ENCODE results near the gene BAIAP3.
"Not testable (repeated sequence)": the region's sequence is repeated elsewhere in the genome, so short reads cannot be mapped to it uniquely, and the experiment has no call there.

BAIAP3 gene

GRCh38 chr16:1289477-1289866, 44.0 kb upstream of the BAIAP3 start:
- TF ChIP-seq, protein P1, sequence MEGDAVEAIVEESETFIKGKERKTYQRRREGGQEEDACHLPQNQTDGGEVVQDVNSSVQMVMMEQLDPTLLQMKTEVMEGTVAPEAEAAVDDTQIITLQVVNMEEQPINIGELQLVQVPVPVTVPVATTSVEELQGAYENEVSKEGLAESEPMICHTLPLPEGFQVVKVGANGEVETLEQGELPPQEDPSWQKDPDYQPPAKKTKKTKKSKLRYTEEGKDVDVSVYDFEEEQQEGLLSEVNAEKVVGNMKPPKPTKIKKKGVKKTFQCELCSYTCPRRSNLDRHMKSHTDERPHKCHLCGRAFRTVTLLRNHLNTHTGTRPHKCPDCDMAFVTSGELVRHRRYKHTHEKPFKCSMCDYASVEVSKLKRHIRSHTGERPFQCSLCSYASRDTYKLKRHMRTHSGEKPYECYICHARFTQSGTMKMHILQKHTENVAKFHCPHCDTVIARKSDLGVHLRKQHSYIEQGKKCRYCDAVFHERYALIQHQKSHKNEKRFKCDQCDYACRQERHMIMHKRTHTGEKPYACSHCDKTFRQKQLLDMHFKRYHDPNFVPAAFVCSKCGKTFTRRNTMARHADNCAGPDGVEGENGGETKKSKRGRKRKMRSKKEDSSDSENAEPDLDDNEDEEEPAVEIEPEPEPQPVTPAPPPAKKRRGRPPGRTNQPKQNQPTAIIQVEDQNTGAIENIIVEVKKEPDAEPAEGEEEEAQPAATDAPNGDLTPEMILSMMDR (conservative IDR thresholded peaks at IDR 0.05) = no peak
- H3K27ac ChIP-seq = no peak overlapping the region

DNA sequence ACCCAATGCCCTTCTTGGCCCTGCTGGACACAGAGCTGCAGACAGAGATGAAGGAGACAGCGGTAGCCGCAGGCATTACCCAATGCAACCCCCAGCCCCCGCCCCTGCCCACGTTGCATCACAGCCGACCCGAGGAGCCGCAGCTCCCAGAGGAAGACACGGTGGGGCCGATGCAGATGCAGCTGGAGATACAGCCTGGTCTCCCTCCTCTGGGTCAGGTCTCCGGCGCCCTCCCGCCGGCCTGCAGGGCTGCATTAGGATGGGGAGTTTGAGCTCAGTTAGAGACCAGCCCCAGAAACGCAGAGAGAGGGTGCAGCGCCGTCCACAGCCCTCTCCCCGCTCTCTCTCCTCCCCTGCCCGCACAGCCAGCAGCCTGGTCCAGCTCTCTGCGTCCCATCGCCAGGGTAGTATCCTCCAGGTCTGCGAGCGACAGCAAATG, 43.4 kb upstream of the BAIAP3 start:
- H3K27ac ChIP-seq = no peak overlapping the region
- TF ChIP-seq, protein P1 (conservative IDR thresholded peaks at IDR 0.05) = no peak

DNA sequence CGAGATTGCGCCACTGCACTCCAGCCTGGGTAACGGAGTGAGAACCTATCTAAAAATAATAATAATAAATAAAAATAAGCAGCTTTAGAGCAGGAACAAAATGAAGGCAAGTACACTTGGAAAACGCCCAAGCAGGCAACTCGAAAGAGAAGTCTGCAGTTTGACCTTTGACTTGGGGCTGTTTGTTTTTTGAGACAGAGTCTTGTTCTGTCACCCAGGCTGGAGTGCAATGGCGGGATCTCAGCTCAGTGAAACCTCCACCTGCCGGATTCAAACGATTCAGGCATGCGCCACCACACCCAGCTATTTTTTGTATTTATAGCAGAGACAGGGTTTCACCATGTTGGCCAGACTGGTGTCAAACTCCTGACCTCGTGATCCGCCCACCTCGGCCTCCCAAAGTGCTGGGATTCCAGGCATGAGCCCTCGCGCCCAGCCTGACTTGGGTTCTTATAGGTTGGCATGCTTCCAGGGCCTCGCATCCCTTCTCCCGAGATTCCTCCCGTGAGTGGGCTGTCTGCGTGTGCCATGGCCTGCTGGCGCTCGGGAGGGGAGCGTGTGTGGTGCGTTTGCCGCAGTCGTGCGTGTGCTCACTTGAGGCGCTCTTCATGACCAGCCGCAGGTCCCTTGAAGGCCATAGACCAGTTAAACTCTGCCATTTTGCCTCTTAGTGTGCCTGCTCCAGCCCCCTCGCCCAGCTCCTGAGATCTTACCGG, 42.4 kb upstream of the BAIAP3 start:
- H3K27ac ChIP-seq = no peak overlapping the region
- TF ChIP-seq, protein P1 (conservative IDR thresholded peaks at IDR 0.05) = no peak

- TF ChIP-seq, protein P1 (conservative IDR thresholded peaks at IDR 0.05) = no peak
- H3K27ac ChIP-seq = no peak overlapping the region
These were observed 41.9 kb upstream of the BAIAP3 start for GRCh38 chr16:1291576-1291974.

DNA sequence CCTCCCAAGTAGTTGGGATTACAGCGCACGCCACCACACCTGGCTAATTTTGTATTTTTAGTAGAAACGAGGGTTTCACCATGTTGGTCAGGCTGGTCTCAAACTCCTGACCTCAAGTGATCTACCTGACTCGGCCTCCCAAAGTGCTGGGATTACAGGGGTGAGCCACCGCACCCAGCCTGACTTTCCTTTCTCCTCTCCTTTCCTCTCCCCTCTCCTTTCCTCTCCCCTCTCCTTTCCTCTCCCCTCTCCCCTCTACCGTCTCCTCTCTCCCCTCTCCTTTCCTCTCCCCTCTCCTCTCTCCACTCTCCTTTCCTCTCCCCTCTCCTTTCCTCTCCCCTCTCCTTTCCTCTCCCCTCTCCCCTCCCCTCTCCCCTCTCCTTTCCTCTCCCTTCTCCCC, 41.2 kb upstream of the BAIAP3 start:
- not testable (repeated sequence) for H3K27ac ChIP-seq

DNA sequence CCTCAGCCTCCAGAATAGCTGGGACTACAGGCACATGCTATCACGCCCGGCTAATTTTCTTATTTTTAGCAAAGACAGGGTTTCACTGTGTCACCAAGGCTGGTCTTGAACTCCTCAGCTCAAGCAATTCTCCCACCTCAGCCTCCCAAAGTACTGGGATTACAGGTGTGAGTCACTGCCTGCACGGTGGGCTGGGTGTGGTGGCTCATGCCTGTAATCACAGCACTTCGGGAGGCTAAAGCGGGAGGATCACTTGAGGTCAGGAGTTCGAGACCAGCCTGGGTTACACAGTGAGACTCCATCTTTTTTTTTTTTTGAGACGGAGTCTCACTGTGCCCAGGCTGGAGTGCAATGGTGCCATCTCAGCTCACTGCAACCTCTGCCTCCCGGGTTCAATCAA, 40.6 kb upstream of the BAIAP3 start:
- H3K27ac ChIP-seq = not testable (repeated sequence)

- TF ChIP-seq, protein P1 (conservative IDR thresholded peaks at IDR 0.05) = no peak
- H3K27ac ChIP-seq = no peak overlapping the region
These were observed 39.4 kb upstream of the BAIAP3 start for GRCh38 chr16:1293921-1294656.

DNA sequence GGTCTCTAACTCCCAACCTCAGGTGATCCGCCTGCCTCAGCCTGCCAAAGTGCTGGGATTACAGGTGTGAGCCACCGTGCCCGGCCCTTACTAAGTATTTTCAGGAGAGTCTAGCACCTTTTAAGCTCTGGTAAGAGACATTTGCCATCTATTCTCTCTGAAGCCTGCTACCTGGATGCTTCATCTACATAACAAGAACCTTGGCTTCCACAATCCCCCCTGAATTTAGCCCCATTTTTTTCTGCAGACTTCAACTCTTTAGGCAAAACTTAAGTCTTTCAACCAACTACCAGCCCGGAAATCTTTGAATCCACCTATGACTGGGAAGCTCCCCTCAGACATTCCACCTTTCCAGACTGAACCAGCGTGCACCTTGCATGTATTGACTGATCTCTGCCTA, 38.0 kb upstream of the BAIAP3 start:
- TF ChIP-seq, protein P1 (conservative IDR thresholded peaks at IDR 0.05) = no peak
- no peak overlapping the region for H3K27ac ChIP-seq

GRCh38 chr16:1296688-1297017, 36.8 kb upstream of the BAIAP3 start:
- peak overlapping the region; percentile 85 for H3K27ac ChIP-seq

All from VCaP (cell line).